Measurements from ENCODE around the gene TST.

GRCh38 chr22:37016134-37016910, 2.9 kb downstream of the TST start:
- no peak for TF ChIP-seq CTCF (conservative IDR thresholded peaks at IDR 0.05 in 1 of 2, IDR thresholded peaks at IDR 0.05 in 1 of 2; ENCODE audit: low read depth in 1 of 2, low read length in 2 of 2)
- TF ChIP-seq EZH2 (IDR thresholded peaks at IDR 0.05; ENCODE audit: low read length, missing control alignments): no peak

Measured in fibroblast of lung (primary cell).